ENCODE data around the gene GABRG3.
"Not testable (repeated sequence)": the region's sequence is repeated elsewhere in the genome, so short reads cannot be mapped to it uniquely, and the experiment has no call there.

GABRG3 gene

DNA sequence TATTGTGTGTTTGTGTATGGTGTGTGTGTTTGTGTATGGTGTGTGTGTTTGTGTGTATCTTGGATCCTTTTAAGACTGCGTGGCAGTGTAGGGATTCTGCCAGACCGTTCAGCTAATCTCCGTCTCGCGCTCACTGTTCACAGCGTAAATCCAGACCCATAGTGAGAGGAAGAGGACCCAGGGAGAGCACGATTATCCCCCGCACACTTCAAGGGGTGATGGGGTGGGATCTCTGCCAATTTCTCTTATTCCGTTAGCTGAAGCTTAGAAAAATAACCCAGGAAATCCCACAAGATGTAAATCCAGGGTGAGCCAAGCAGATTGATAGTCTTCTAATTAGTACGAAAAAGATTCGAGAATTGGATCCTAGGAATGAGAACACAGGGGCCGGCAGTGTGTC is 381.2 kb downstream of the GABRG3 start:
- H3K27me3 ChIP-seq (ENCODE audit: control insufficient read depth in 5 of 5, insufficient read depth in 4 of 5, low read length in 5 of 5): peaks cover 0 to 3% (median 0%) of the 10 kb centered on the region in 5 donors

DNA sequence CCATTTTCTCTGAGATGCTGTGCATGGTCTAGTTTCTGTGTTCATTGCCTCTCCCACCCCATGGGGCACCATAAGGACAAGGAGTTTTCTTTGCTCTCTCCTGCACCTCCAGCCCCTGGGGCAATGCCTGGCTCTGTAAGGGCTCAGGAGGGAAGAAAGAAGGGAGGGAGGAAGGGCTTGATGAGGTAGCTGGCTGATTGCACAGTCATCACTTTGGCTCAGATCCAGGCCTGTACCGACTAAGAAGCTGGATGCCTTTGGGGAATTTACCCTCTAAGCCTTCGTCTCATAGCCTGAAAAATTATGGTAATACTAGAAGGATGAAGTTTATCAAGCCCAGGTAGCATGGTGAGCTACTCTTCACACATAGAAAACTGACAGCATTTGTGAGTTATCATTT is 382.9 kb downstream of the GABRG3 start:
- Histone ChIP-seq H3K27ac (ENCODE audit: low read depth, low read length) (no peak overlapping the region), H3K9ac (ENCODE audit: low read length in 5 of 5) (no peak overlapping the region), H3K9me3 (ENCODE audit: control insufficient read depth in 5 of 5, low read length in 5 of 5) (peaks cover 0 to 5% (median 0%) of the 10 kb centered on the region in 5 donors), H3K4me1 (ENCODE audit: control insufficient read depth in 5 of 5, insufficient read depth in 5 of 5, low read length in 5 of 5) (peaks cover 0 to 4% (median 3%) of the 10 kb centered on the region in 5 donors), H3K27me3 (ENCODE audit: control insufficient read depth in 5 of 5, insufficient read depth in 4 of 5, low read length in 5 of 5) (peaks cover 0 to 3% (median 0%) of the 10 kb centered on the region in 5 donors), H3K36me3 (ENCODE audit: control insufficient read depth in 5 of 5, insufficient read depth in 5 of 5, low read length in 5 of 5) (no peaks in the 10 kb centered on the region), H3K4me3 (ENCODE audit: low read depth in 1 of 5, low read length in 5 of 5) (no peak overlapping the region)

More for the DNA sequence above, 381.2 kb downstream of the GABRG3 start:
- Histone ChIP-seq H3K27ac (ENCODE audit: low read depth, low read length) (no peak overlapping the region), H3K36me3 (ENCODE audit: control insufficient read depth in 5 of 5, insufficient read depth in 5 of 5, low read length in 5 of 5) (no peaks in the 10 kb centered on the region), H3K4me3 (ENCODE audit: low read depth in 1 of 5, low read length in 5 of 5) (no peak overlapping the region), H3K9ac (ENCODE audit: low read length in 5 of 5) (no peak overlapping the region), H3K9me3 (ENCODE audit: control insufficient read depth in 5 of 5, low read length in 5 of 5) (peaks cover 0 to 5% (median 0%) of the 10 kb centered on the region in 5 donors), H3K4me1 (ENCODE audit: control insufficient read depth in 5 of 5, insufficient read depth in 5 of 5, low read length in 5 of 5) (no peaks in the 10 kb centered on the region)

DNA sequence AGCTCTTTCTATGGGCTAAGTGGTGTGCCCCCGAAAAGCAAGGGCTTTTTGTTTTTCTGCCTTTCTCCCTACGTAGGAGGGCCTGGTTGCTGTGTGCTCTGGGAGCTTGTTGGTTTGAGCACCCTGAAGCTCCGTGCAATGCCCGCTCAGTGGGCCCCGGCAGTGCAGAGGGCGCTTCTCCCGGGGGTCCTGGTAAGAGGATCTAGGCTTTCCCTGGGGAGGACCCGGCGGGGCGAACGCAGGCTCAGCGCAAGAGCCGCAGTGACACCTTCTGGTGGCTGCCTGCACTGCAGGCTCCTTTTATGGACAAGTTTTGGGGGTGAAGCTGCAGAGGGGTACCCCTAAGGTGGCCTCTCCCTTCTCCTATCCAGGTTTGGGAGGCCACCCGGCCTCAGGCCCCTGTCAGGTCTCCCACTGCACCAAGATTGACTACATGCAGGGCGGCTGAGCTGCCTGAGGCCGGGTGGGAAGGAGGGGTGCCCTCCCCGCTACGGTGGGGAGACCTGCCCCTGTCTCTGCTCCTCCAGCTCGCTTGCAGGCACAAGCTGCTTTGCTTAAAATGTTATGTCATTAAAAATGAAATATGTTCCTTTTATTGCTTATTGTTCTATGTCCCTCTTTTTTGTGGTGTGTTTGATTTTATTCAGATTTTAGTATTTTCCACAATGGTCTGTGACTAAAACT is 387.9 kb downstream of the GABRG3 start:
- Histone ChIP-seq H3K27me3 (ENCODE audit: control insufficient read depth in 5 of 5, insufficient read depth in 4 of 5, low read length in 5 of 5) (no peaks in the 10 kb centered on the region), H3K4me1 (ENCODE audit: control insufficient read depth in 5 of 5, insufficient read depth in 5 of 5, low read length in 5 of 5) (peaks cover 0 to 17% (median 10%) of the 10 kb centered on the region in 5 donors), H3K9ac (ENCODE audit: low read length in 5 of 5) (no peak overlapping the region), H3K4me3 (ENCODE audit: low read depth in 1 of 5, low read length in 5 of 5) (peak overlapping the region in 2 of 5 donors; percentile 2 to 11), H3K36me3 (ENCODE audit: control insufficient read depth in 5 of 5, insufficient read depth in 5 of 5, low read length in 5 of 5) (no peaks in the 10 kb centered on the region), H3K27ac (ENCODE audit: low read depth, low read length) (no peak overlapping the region), H3K9me3 (ENCODE audit: control insufficient read depth in 5 of 5, low read length in 5 of 5) (no peaks in the 10 kb centered on the region)

DNA sequence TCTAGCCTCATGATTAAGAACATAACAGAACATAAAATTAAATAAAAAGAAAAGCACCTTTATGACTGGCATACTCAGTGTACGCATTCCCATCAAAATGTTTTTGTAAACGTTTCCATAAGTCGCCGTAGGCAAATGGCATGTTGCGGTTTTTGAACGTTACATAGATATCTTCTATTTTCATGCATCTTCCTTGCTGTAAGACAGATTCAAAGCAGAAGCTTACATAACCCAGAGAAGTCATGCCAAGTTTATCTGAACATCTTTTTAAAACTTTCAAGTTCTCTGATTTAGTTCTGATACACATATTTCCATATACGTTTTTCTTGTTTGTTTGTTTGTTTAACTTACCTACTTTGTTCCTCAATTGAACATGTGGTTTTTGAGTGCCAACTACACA is 388.6 kb downstream of the GABRG3 start:
- no peaks in the 10 kb centered on the region for H3K36me3 ChIP-seq (ENCODE audit: control insufficient read depth in 5 of 5, insufficient read depth in 5 of 5, low read length in 5 of 5)
- H3K9me3 ChIP-seq (ENCODE audit: control insufficient read depth in 5 of 5, low read length in 5 of 5): no peaks in the 10 kb centered on the region
- peaks cover 0 to 17% (median 10%) of the 10 kb centered on the region in 5 donors for H3K4me1 ChIP-seq (ENCODE audit: control insufficient read depth in 5 of 5, insufficient read depth in 5 of 5, low read length in 5 of 5)
- H3K9ac ChIP-seq (ENCODE audit: low read length in 5 of 5): no peak overlapping the region
- no peaks in the 10 kb centered on the region for H3K27me3 ChIP-seq (ENCODE audit: control insufficient read depth in 5 of 5, insufficient read depth in 4 of 5, low read length in 5 of 5)
- H3K4me3 ChIP-seq (ENCODE audit: low read depth in 1 of 5, low read length in 5 of 5): no peak overlapping the region
- H3K27ac ChIP-seq (ENCODE audit: low read depth, low read length): no peak overlapping the region

DNA sequence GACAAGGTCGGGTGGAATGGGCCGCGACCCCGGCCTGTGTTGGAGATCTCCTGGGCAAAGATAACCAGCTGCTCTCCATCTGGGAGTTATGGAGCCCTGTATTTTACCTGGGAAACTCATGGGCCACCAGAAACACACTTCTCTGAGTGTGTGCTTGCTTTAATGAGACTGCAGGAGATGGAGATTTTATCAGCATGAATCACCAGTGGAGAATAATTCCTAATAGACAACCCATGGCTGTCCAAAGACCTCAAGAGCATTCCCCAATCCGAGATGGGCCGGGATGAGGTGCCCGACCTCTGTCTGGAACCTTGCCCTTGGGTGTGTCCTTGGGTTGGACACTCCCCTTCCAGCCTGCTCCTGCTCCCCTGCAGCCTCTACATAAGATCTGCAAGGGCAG is 389.3 kb downstream of the GABRG3 start:
- Histone ChIP-seq H3K9ac (ENCODE audit: low read length in 5 of 5) (no peak overlapping the region), H3K36me3 (ENCODE audit: control insufficient read depth in 5 of 5, insufficient read depth in 5 of 5, low read length in 5 of 5) (no peaks in the 10 kb centered on the region), H3K4me3 (ENCODE audit: low read depth in 1 of 5, low read length in 5 of 5) (no peak overlapping the region), H3K4me1 (ENCODE audit: control insufficient read depth in 5 of 5, insufficient read depth in 5 of 5, low read length in 5 of 5) (peaks cover 0 to 17% (median 10%) of the 10 kb centered on the region in 5 donors), H3K27ac (ENCODE audit: low read depth, low read length) (no peak overlapping the region), H3K27me3 (ENCODE audit: control insufficient read depth in 5 of 5, insufficient read depth in 4 of 5, low read length in 5 of 5) (no peaks in the 10 kb centered on the region), H3K9me3 (ENCODE audit: control insufficient read depth in 5 of 5, low read length in 5 of 5) (no peaks in the 10 kb centered on the region)

DNA sequence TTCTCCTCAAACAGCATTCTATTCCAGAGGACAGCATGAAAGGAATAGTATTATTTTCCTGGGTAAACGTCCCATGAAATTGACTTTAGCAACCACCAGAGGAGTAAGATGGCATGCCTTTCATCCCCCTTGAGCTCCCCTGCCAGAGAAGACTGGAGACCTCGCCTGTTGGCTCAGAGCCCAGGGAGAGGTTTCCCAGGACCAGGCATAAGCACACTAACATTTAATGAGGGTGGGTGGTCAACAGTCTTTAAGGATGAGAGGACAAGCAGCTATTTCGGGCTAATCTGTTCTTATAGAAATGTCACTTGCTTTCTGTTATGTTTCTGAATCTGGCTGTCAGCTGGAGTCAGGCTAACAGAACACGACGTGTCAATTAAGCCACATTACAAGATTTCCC is 390.5 kb downstream of the GABRG3 start:
- no peaks in the 10 kb centered on the region for H3K27me3 ChIP-seq (ENCODE audit: control insufficient read depth in 5 of 5, insufficient read depth in 4 of 5, low read length in 5 of 5)
- no peak overlapping the region for H3K27ac ChIP-seq (ENCODE audit: low read depth, low read length)
- H3K9me3 ChIP-seq (ENCODE audit: control insufficient read depth in 5 of 5, low read length in 5 of 5): no peaks in the 10 kb centered on the region
- peaks cover 0 to 17% (median 10%) of the 10 kb centered on the region in 5 donors for H3K4me1 ChIP-seq (ENCODE audit: control insufficient read depth in 5 of 5, insufficient read depth in 5 of 5, low read length in 5 of 5)
- no peak overlapping the region for H3K4me3 ChIP-seq (ENCODE audit: low read depth in 1 of 5, low read length in 5 of 5)
- no peaks in the 10 kb centered on the region for H3K36me3 ChIP-seq (ENCODE audit: control insufficient read depth in 5 of 5, insufficient read depth in 5 of 5, low read length in 5 of 5)
- H3K9ac ChIP-seq (ENCODE audit: low read length in 5 of 5): no peak overlapping the region

DNA sequence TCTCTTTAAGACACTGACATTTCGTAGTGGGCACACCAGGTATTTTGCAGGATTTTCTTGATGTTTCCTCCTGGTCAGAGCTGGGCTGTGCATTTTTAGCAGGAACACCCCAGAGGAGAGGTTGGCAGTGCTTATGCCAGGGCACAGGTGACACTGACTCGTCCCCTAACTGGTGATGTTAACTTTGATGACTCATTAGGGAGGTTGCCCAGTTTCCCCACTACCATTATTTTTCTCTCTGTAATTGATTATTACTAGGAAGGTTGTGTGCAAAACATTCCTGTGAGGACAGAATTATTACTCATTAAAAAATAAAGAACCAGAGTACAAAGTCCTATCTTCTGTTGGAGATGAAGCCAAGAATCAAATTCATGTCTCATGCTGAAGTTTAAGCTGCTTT is 394.5 kb downstream of the GABRG3 start:
- H3K9me3 ChIP-seq (ENCODE audit: control insufficient read depth in 5 of 5, low read length in 5 of 5): no peaks in the 10 kb centered on the region
- peaks cover 0 to 3% (median 0%) of the 10 kb centered on the region in 5 donors for H3K27me3 ChIP-seq (ENCODE audit: control insufficient read depth in 5 of 5, insufficient read depth in 4 of 5, low read length in 5 of 5)
- no peaks in the 10 kb centered on the region for H3K4me1 ChIP-seq (ENCODE audit: control insufficient read depth in 5 of 5, insufficient read depth in 5 of 5, low read length in 5 of 5)
- no peaks in the 10 kb centered on the region for H3K36me3 ChIP-seq (ENCODE audit: control insufficient read depth in 5 of 5, insufficient read depth in 5 of 5, low read length in 5 of 5)
- H3K9ac ChIP-seq (ENCODE audit: low read length in 5 of 5): no peak overlapping the region
- H3K4me3 ChIP-seq (ENCODE audit: low read depth in 1 of 5, low read length in 5 of 5): no peak overlapping the region
- H3K27ac ChIP-seq (ENCODE audit: low read depth, low read length): no peak overlapping the region

DNA sequence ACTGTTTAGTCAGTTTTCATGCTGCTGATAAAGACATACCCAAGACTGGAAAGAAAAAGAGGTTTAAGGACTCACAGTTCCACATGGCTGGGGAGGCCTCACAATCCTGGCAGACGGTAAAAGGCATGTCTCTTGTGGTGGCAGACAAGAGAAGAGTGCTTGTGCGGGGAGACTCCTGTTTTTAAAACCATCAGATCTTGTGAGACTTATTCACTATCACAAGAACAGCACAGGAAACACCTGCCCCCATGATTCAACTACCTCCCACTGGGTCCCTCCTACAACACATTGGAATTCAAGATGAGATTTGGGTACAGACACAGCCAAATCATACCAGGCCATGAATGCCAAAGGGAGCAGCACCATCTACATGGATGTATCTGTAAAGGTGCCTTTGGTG is 406.4 kb downstream of the GABRG3 start:
- H3K27me3 ChIP-seq (ENCODE audit: control insufficient read depth in 5 of 5, insufficient read depth in 4 of 5, low read length in 5 of 5); H3K36me3 ChIP-seq (ENCODE audit: control insufficient read depth in 5 of 5, insufficient read depth in 5 of 5, low read length in 5 of 5); H3K9me3 ChIP-seq (ENCODE audit: control insufficient read depth in 5 of 5, low read length in 5 of 5); H3K4me1 ChIP-seq (ENCODE audit: control insufficient read depth in 5 of 5, insufficient read depth in 5 of 5, low read length in 5 of 5); H3K9ac ChIP-seq (ENCODE audit: low read length in 5 of 5); H3K4me3 ChIP-seq (ENCODE audit: low read depth in 1 of 5, low read length in 5 of 5); H3K27ac ChIP-seq (ENCODE audit: low read depth, low read length): not testable (repeated sequence)

DNA sequence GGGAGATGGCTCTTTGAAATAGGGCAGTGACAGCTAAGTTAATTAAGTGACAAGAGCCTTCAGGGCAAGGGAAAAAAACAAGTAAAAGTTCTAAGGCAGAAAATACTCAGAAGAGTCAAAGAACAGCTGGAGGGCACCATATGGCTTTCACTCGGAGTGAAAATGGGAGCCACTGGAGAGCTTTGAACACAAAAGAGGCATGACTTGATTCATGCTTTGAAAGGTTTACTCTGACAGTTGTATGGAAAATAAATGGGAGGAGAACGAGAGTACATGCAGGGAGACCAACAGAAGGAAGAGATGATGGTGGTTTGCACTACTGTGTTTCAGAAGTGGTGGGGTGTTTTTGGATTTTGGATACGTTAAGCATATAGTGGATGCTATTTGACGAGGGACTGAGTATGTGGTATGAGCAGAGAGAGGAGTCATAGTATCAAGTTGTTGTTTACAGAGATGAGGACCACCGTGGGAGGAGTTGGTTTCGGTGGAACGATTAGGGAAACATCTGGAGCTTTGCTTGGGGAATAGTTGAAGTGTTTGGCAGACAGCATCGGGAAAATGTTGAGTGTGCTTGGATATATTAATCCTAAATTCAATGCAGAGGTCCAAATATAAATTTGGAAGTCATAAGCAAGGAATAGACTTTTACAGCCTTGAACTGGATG is 411.5 kb downstream of the GABRG3 start:
- Histone ChIP-seq H3K4me3 (ENCODE audit: low read depth in 1 of 5, low read length in 5 of 5) (no peak overlapping the region), H3K36me3 (ENCODE audit: control insufficient read depth in 5 of 5, insufficient read depth in 5 of 5, low read length in 5 of 5) (no peaks in the 10 kb centered on the region), H3K27ac (ENCODE audit: low read depth, low read length) (no peak overlapping the region), H3K4me1 (ENCODE audit: control insufficient read depth in 5 of 5, insufficient read depth in 5 of 5, low read length in 5 of 5) (peaks cover 0 to 17% (median 4%) of the 10 kb centered on the region in 5 donors), H3K9ac (ENCODE audit: low read length in 5 of 5) (no peak overlapping the region), H3K27me3 (ENCODE audit: control insufficient read depth in 5 of 5, insufficient read depth in 4 of 5, low read length in 5 of 5) (no peaks in the 10 kb centered on the region), H3K9me3 (ENCODE audit: control insufficient read depth in 5 of 5, low read length in 5 of 5) (no peaks in the 10 kb centered on the region)

DNA sequence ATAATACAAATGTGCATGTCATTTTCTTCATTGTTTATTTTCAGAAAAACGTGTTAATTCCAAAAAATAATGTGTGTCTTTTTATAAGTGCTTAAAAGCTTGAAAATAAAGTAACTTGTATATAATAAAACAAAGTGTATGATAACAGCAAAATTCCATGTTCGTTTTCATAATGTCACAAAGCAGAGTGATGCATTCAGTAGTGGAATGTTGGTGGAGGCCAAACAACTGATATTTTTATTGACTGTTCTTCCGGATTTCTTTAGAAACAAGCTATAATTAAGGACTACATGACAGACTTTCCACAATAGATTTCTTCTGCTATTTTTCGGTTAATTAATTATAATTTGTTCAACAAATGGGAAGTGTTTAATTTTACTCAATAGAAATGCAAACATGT is 412.7 kb downstream of the GABRG3 start:
- Histone ChIP-seq H3K27ac (ENCODE audit: low read depth, low read length) (no peak overlapping the region), H3K36me3 (ENCODE audit: control insufficient read depth in 5 of 5, insufficient read depth in 5 of 5, low read length in 5 of 5) (no peaks in the 10 kb centered on the region), H3K27me3 (ENCODE audit: control insufficient read depth in 5 of 5, insufficient read depth in 4 of 5, low read length in 5 of 5) (no peaks in the 10 kb centered on the region), H3K9me3 (ENCODE audit: control insufficient read depth in 5 of 5, low read length in 5 of 5) (peaks cover 0 to 4% (median 0%) of the 10 kb centered on the region in 5 donors), H3K4me1 (ENCODE audit: control insufficient read depth in 5 of 5, insufficient read depth in 5 of 5, low read length in 5 of 5) (peaks cover 0 to 17% (median 4%) of the 10 kb centered on the region in 5 donors), H3K4me3 (ENCODE audit: low read depth in 1 of 5, low read length in 5 of 5) (no peak overlapping the region), H3K9ac (ENCODE audit: low read length in 5 of 5) (no peak overlapping the region)

Data from subcutaneous abdominal adipose tissue (tissue), 5 donors.